Cardiac fibroblast (primary cell): ENCODE measurements around the gene UBA1.

Experiments
- DNase-seq, 2 donors: peaks; one replicate each; pipeline versions ENCODE4 v3.0.0 to v3.0.0-alpha.2; 2010; ENCODE audit warnings: low read depth in 2 of 2
- H3K4me3 ChIP-seq, 2 donors: replicated peaks in 1 of 2; 1 replicate in 1 of 2; 2 replicates in 1 of 2; pipeline ENCODE4 v1.5.1; 2011; ENCODE audit warnings: low read depth in 2 of 2, low read length in 2 of 2, mild to moderate bottlenecking in 2 of 2, moderate library complexity in 1 of 2
- CTCF ChIP-seq: IDR thresholded peaks from one replicate; pipeline ENCODE4 v1.5.1; 2011; ENCODE audit warnings: low read depth, mild to moderate bottlenecking, low read length, inconsistent platforms

UBA1 gene

GRCh38 chrX:47160781-47161180 lies 32.8 kb upstream of the UBA1 start:
- no peak overlapping the region for H3K4me3 ChIP-seq
- no peak for DNase-seq
- no peak for TF ChIP-seq CTCF

DNA sequence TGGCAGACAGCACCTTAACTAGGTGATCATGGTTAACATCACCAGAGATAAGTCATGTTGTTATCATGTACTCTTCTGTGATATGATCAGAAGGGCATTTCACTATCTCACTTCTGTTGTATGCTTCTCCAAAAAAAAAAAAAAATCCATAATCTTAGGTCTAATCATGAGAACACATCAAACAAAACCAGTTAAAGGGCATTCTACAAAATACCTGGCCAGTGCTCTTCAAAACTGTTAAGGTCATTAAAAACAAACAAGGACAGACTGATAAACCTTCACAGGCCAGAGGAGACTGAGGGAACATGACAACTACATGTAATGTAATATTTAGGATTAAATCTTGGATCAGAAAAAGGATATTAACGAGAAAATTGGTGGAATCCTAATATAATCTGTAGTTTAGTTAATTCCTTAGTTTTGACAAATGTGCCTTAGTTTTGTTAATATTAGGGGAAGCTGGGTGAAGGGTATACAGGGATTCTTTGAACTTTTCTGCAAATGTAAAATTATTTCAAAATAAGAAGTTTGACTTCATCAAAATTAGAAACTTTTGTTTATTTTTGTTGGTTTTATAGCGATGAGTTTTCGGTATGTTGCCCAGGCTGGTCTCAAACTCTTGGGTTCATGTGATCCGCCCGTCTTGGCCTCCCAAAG lies 30.6 kb upstream of the UBA1 start:
- no peak for DNase-seq
- TF ChIP-seq CTCF = no peak
- H3K4me3 ChIP-seq = no peak overlapping the region

DNA sequence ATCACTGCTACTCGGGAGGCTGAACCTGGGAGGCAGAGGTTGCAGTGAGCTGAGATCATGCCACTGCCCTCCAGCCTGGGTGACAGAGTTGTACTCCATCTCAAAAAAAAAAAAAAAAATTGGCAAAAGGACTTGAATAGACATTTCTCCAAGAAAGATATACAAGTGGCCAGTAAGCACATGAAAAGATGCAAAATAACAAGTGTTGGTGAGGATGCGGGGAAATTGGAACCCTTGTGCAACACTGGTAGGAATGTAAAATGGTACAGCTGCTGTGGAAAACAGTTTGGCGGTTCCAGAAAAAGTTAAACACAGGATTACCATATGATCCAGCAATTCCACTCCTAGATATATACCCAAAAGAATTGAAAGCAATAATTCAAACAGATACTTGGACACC lies 29.2 kb upstream of the UBA1 start:
- no peak for TF ChIP-seq CTCF
- H3K4me3 ChIP-seq = no peak overlapping the region
- DNase-seq = no peak

GRCh38 chrX:47166126-47166525 lies 27.5 kb upstream of the UBA1 start:
- H3K4me3 ChIP-seq = no peak overlapping the region
- peak; percentile 32 to 40 for DNase-seq

DNA sequence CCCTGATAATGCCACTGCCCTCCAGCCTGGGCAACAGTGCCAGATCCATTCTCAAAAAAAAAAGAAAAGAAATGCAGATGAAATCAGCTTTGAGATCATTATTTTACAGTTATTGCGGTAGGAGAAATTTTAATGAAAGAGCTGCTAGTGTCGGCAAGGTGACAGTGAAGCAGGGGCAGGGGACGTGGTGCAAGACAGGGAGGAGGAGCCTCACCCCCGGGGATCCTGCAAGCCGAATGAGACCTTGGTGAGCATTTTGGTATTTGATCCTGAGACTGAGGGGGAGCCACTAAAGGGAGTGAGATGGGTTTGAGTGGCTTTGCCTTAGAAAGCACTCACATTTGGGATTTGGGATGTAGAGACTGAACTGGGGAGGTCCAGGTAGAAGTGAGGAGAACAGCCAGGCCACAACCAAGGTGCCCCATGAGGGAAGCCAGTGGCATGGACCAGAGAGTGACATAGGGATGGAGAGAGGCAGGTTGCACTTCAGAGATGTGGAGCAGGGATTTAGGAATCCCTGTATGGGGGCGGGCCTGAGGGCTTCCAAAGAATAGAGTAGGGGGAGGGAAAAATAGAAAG lies 25.0 kb upstream of the UBA1 start:
- no peak for TF ChIP-seq CTCF
- DNase-seq = no peak
- no peak overlapping the region for H3K4me3 ChIP-seq

More at GRCh38 chrX:47166126-47166525, 27.5 kb upstream of the UBA1 start:
- TF ChIP-seq CTCF = no peak

DNA sequence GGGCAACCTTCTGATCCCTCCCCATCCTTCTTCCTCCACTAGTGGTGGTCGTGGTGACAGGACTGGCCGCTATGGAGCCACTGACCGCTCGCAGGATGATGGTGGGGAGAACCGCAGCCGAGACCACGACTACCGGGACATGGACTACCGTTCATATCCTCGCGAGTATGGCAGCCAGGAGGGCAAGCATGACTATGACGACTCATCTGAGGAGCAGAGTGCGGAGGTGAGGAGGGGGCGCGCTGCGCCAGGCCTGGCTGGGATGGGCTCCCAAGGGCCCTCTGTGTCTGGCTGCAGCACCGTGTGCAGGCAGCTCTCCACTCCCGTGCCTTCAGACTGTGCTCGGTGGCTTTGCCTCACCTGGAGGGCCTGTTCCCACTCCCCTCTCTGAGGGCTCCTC lies 24.4 kb upstream of the UBA1 start:
- no peak overlapping the region for H3K4me3 ChIP-seq
- TF ChIP-seq CTCF = no peak
- DNase-seq = no peak
